Mesothelial cell of epicardium (in vitro differentiated cells): ENCODE data around the gene IGFL4. TPM values are rescaled to one million over a fixed set of nuclear protein-coding genes. Genes with fewer than 3 reads are reported as not detected.

Experiments used
- DNase-seq, 2 experiments: peaks; one replicate each; pipeline ENCODE4 v3.0.0; 2021; ENCODE audit warnings: low spot score in 2 of 2; ENCODE audit not compliant: unreplicated experiment in 2 of 2
- H3K27ac Mint-ChIP-seq: 2 replicates; pipeline ENCODE4 v1.8.0; 2021; ENCODE audit warnings: mixed read lengths
- H3K27me3 Mint-ChIP-seq: 2 replicates; pipeline ENCODE4 v1.8.0; 2021; ENCODE audit warnings: low read depth, mixed read lengths
- H3K36me3 Mint-ChIP-seq: 2 replicates; pipeline ENCODE4 v1.8.0; 2021; ENCODE audit warnings: mixed read lengths
- H3K4me1 Mint-ChIP-seq: 2 replicates; pipeline ENCODE4 v1.8.0; 2021; ENCODE audit warnings: mixed read lengths
- H3K4me3 Mint-ChIP-seq: 2 replicates; pipeline ENCODE4 v1.8.0; 2021; ENCODE audit warnings: mild to moderate bottlenecking, moderate library complexity, mixed read lengths
- H3K9me3 Mint-ChIP-seq: 2 replicates; pipeline ENCODE4 v1.8.0; 2021; ENCODE audit warnings: mixed read lengths
- CTCF ChIP-seq: fragments of 200-600 bp; sonication (generic); IDR thresholded peaks from one replicate; pipeline ENCODE4 v1.5.0; 2021; ENCODE audit warnings: antibody characterized with exemption; ENCODE audit not compliant: unreplicated experiment
- total RNA-seq: library from RNA; stranded (reverse); gene quantifications from 3 replicates; pipeline ENCODE4 v1.2.1, GENCODE V29; 2021

The IGFL4 gene
- total RNA-seq, 1 donor from 2014 or later, result 2.4 TPM

- H3K4me3 Mint-ChIP-seq, result no peak overlapping the region
- H3K9me3 Mint-ChIP-seq, result no peaks in the 10 kb centered on the region
- no peak overlapping the region for H3K27ac Mint-ChIP-seq
- TF ChIP-seq CTCF, result no peak
- H3K4me1 Mint-ChIP-seq, result peaks cover 16% of the 10 kb centered on the region
- H3K27me3 Mint-ChIP-seq, result peaks cover 21% of the 10 kb centered on the region
- DNase-seq, result no peak
- H3K36me3 Mint-ChIP-seq, result no peaks in the 10 kb centered on the region
These were observed 21.5 kb downstream of the IGFL4 start for GRCh38 chr19:46019270-46019669.

GRCh38 chr19:46018729-46019251, 22.0 kb downstream of the IGFL4 start:
- Mint-ChIP-seq H3K4me3 (no peak overlapping the region), H3K4me1 (peaks cover 17% of the 10 kb centered on the region), H3K27me3 (peaks cover 25% of the 10 kb centered on the region), H3K36me3 (no peaks in the 10 kb centered on the region), H3K9me3 (no peaks in the 10 kb centered on the region), H3K27ac (no peak overlapping the region)
- no peak for TF ChIP-seq CTCF
- DNase-seq, result no peak

GRCh38 chr19:46017874-46018675, 22.7 kb downstream of the IGFL4 start:
- no peak for TF ChIP-seq CTCF
- Mint-ChIP-seq H3K36me3 (no peaks in the 10 kb centered on the region), H3K4me3 (no peak overlapping the region), H3K9me3 (no peaks in the 10 kb centered on the region), H3K27ac (no peak overlapping the region), H3K27me3 (peaks cover 31% of the 10 kb centered on the region), H3K4me1 (peaks cover 17% of the 10 kb centered on the region)
- DNase-seq, result no peak

- Mint-ChIP-seq H3K9me3 (no peaks in the 10 kb centered on the region), H3K4me3 (peak overlapping the region; percentile 36), H3K4me1 (peaks cover 17% of the 10 kb centered on the region), H3K36me3 (no peaks in the 10 kb centered on the region), H3K27ac (no peak overlapping the region), H3K27me3 (peaks cover 36% of the 10 kb centered on the region)
- no peak for DNase-seq
- TF ChIP-seq CTCF, result peak; percentile 43
These were observed 23.7 kb downstream of the IGFL4 start for GRCh38 chr19:46017095-46017429.

- Mint-ChIP-seq H3K9me3 (no peaks in the 10 kb centered on the region), H3K27ac (no peak overlapping the region), H3K27me3 (peaks cover 36% of the 10 kb centered on the region), H3K36me3 (no peaks in the 10 kb centered on the region), H3K4me1 (peaks cover 17% of the 10 kb centered on the region), H3K4me3 (peak overlapping the region; percentile 75)
- peak; percentile 91 for TF ChIP-seq CTCF
- DNase-seq, result peak; percentile 81 to 85
These were observed 24.2 kb downstream of the IGFL4 start for GRCh38 chr19:46016426-46017094.
